Stimulated activated CD4-positive, alpha-beta T cell treated with anti-CD3 and anti-CD28 coated beads, TNF-alpha, amount 100 ng/mL, for 4 hours (primary cell): Measurements from ENCODE around the gene PDE10A.
"Not testable (repeated sequence)": the region's sequence is repeated elsewhere in the genome, so short reads cannot be mapped to it uniquely, and the experiment has no call there.

Source experiments
- DNase-seq, 3 experiments: peaks; one replicate each; pipeline ENCODE4 v3.0.0-alpha.2; 2020; ENCODE audit warnings: low read depth in 3 of 3

Gene PDE10A

GRCh38 chr6:165586706-165587105 is 76.3 kb downstream of the PDE10A start:
- no peak for DNase-seq

GRCh38 chr6:165585060-165585459 is 78.0 kb downstream of the PDE10A start:
- no peak for DNase-seq

- no peak for DNase-seq
These were observed 78.5 kb downstream of the PDE10A start for GRCh38 chr6:165584541-165584940.

- no peak for DNase-seq
These were observed 81.4 kb downstream of the PDE10A start for GRCh38 chr6:165581678-165582077.

GRCh38 chr6:165580136-165580535 is 82.9 kb downstream of the PDE10A start:
- DNase-seq = no peak

- DNase-seq = no peak
These were observed 83.9 kb downstream of the PDE10A start for GRCh38 chr6:165579151-165579550.

- no peak for DNase-seq
These were observed 85.5 kb downstream of the PDE10A start for GRCh38 chr6:165577556-165577955.

GRCh38 chr6:165575158-165575549 is 87.9 kb downstream of the PDE10A start:
- DNase-seq = no peak

- no peak for DNase-seq
These were observed 88.6 kb downstream of the PDE10A start for GRCh38 chr6:165574220-165575157.

GRCh38 chr6:165573671-165574070 is 89.4 kb downstream of the PDE10A start:
- no peak for DNase-seq

GRCh38 chr6:165571721-165572132 is 91.3 kb downstream of the PDE10A start:
- no peak for DNase-seq

- DNase-seq = no peak
These were observed 91.9 kb downstream of the PDE10A start for GRCh38 chr6:165571068-165571682.

- no peak for DNase-seq
These were observed 94.7 kb downstream of the PDE10A start for GRCh38 chr6:165568326-165568725.

GRCh38 chr6:165566088-165566828 is 96.8 kb downstream of the PDE10A start:
- DNase-seq = no peak

GRCh38 chr6:165562421-165563090 is 100.5 kb downstream of the PDE10A start:
- DNase-seq = no peak

GRCh38 chr6:165559632-165560031 is 103.4 kb downstream of the PDE10A start:
- DNase-seq = no peak

GRCh38 chr6:165558097-165558496 is 104.9 kb downstream of the PDE10A start:
- not testable (repeated sequence) for DNase-seq

- no peak for DNase-seq
These were observed 105.4 kb downstream of the PDE10A start for GRCh38 chr6:165557674-165558073.

- DNase-seq = no peak
These were observed 106.8 kb downstream of the PDE10A start for GRCh38 chr6:165556116-165556843.

GRCh38 chr6:165554644-165555043 is 108.4 kb downstream of the PDE10A start:
- DNase-seq = not testable (repeated sequence)

- no peak for DNase-seq
These were observed 110.7 kb downstream of the PDE10A start for GRCh38 chr6:165552248-165552736.
